ENCODE data around the gene KHDC4.
A peak's percentile ranks its signal among the peaks of the same experiment; 100 is the strongest.
"Not testable (repeated sequence)": the region's sequence is repeated elsewhere in the genome, so short reads cannot be mapped to it uniquely, and the experiment has no call there.

KHDC4 gene

DNA sequence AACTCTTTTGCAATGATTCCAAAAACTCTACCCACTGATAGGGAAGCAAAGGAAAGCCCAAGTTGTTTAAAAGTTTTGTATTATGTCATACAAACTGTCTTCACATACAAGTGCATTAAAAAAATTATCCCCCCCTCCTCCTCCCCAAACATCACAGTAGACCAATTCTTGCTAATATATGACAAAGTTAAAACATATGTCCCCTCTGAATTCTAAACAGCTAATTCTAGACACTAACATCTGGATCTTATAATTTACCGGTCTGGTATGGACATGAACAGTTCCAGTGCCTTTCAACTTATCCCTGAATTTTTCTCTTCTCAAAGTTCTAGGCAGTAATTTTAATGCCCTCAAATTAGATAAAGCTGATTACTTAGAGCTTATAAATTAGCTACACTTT, 36.5 kb downstream of the KHDC4 start:
- DNase-seq = no peak

DNA sequence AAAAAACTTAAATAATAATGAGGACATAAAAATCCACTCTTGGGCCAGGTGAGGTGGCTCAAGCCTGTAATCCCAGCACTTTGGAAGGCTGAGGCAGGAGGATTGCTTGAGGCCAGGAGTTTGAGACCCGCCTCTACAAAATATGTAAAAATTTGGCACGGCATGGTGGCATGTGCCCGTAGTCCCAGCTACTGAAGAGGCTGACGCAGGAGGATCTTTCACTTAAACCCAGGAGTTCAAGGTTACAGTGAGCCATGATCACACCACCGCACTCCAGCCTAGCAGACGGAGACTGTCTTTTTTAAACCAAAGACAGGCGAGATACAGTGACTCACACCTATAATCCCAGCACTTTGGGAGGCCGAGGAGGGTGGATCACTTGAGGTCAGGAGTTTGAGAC, 37.7 kb downstream of the KHDC4 start:
- not testable (repeated sequence) for DNase-seq

DNA sequence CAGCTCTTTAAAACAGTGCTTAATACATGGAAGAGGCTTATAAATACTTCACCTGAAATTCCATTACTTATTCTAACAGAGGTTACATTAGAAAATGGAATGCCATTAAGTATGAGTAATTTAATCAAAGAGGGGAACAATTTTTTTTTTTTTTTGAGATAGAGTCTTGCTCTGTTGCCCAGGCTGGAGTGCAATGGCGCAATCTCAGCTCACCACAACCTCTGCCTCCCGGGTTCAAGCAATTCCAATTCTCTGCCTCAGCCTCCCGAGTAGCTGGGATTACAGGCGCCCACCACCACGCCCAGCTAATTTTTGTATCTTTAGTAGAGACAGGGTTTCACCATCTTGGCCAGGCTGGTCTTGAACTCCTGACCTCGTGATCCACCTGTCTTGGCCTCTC, 38.6 kb downstream of the KHDC4 start:
- DNase-seq = not testable (repeated sequence)

DNA sequence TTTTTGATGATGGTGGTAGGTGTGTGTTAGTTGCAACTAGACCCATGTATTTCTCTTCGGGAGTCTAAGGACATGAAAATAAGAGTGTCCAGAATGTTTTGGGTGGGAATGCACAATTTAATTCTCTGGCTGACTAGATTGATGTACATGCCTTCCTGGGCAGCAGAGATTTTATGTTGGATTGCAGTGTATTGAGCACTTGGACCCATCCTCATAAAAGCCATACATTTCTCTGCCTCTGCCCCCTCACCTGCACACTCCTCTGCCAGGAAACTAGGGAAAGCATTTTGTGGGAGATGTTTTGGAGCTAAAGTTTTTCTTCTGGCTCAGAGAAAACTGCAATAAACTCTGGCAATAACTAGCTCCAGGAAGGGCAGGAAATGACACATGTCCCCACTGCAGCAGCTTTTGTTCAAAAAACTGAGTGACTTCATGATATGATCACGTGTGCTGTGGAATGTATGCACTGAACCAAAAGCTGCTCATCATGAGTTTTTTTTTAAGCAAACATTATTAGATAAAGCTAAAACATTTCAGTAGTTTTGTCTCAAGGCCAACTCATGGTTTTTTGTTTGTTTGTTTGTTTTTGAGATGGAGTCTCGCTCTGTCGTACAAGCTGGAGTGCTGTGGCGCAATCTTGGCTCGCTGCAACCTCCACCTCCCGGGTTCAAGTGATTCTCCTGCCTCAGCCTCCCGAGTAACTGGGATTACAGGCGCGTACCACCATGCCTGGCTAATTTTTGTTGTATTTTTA, 40.6 kb downstream of the KHDC4 start:
- peak; percentile 40 for DNase-seq

DNA sequence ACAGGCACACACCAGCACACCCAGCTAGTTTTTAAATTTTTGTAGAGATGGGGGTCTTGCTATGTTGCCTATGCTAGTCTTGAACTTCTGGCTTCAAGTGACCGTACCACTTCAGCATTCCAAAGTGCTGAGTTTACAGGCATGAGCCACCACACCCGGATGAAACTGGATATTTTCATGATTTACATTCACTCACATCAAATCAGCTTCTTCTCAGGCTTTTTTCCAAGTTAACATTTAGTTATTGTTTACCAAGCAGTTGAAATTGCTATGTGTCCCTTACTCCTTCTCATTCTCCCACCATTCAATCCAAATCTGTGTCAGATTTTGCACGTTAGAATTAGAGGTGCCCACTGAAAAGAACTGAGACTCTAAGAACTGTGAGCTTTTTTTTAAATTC, 41.4 kb downstream of the KHDC4 start:
- peak; percentile 57 for DNase-seq

DNA sequence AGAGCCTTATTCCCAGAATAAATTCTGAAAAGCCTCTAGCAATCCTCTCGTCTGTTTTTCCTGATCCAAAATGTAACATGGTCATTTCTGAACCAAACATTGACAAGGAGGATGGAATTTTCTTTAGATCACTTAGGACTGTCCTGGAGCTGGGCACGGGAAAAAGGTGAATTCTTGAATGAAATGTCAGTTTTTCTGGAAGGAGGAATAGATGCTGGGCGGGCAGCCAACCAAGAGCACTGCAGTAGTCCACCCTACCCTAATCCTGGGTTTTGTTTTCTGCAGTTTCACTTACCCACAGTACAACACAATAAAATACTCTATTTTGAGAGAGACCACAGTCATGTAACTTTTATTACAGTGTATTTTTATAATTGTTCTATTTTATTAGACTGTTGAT, 44.0 kb downstream of the KHDC4 start:
- no peak for DNase-seq

DNA sequence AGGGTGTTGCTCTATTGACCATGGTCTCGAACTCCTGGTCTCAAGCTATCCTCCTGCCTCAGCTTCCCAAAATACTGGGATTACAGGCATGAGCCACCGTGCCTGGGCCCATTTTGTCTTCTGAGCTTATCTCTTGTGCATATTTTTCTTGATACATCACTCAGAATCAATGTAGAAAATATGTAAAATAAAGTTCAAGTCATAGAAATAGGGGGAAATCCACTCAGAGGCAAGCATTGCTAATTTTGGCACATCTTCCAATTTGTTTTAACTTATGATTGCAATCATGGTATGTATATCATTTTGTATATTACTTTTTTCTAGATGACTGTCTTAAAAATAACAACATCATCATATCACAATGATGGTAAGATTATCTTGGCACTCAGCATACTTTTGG, 44.6 kb downstream of the KHDC4 start:
- DNase-seq = no peak

DNA sequence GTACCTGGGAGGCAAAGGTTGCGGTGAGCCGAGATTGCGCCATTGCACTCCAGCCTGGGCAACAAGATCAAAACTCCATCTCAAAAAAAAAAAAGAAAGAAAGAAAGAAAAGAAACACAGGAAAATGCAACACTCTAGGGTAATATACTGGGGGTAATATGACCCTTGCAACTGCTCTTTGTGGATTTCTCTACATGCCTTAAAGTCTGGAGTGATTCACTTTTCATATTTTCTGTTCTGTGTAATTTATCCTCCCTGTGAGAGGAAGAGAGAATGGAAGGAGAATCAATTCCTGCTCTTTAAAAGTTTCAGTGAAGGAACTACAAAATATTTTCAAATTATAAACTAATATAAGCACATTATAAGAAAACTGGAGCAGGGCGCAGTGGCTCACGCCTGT, 45.7 kb downstream of the KHDC4 start:
- no peak for DNase-seq

DNA sequence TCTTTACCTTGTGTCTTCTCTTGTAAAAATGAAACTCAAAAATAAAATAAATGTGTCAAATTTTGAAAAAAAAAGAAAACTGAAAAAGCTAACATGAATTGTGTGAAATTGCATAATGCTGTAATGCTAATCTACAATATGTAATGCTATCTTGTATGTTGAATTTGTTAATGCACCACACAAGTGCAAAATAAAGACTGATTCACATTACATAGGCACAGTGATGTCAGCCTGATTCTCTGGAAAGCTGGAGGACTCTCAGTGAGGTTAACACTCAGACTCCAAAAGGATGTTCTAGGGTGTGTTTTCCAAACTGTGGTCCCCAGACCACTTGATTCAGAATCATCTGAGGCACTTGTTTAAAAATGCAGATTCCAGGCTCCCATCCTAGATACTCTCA, 49.2 kb downstream of the KHDC4 start:
- DNase-seq = no peak

DNA sequence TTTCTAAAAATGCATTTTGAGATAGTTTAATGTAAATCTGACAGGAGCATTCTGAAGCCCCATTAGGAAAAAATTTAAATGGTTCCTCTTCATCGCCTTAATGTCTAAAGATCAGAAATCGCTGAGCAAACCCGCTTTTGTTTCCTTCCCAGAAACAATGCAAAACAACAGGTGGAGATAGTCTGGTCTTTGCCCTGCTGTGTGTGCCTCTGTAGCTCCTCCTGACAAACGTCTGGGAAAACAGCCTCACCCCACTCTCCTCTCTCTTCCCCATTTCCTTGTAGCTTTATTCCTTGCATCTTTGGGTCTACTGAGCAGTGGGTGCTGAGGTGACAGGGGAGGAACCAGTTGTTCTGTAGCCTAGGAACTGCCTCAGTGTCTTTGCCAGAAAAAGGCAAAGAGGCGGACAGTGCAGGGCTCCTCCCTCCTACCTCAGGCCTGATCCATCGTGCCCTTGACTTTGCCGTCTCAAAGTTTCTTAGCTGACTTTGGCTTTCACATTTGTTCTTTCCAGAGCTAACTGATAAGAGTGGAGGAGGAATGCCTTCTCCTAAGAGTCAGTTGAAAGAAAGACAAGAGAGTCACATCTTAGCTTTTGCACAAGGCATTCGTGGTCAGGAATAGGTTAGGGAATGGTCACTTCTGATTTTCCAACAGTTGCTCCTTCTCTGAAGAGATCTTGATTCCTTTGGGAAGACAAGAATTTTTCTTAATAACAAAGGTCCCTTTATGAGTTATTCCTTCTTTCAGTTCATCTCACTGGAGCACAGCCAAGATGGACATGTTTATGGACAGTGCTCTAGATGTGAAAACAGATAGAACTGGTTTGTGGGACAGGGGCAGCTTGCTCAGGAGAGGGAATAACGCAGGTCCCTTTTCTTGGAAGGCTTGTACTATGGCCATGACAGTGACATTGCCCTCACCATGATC, 49.9 kb downstream of the KHDC4 start:
- DNase-seq = no peak

DNA sequence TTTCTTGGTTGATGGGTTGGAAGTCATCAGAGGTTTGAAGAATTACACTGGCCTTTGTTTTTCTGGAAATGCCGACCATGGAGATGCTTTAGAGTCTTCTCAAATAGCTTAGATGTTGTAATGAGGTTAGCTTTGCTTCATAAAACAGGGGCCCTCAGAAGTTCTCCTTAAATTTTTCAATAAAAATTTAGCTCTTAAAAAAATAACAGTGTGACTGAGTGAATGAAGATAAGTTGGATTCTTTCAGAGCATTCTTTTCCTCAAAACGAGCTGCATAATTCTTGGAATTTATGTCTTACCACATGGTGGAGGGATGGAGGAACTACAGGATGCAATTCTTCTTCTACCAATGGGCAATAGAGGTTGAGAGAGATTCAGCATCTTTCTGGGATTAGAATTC, 51.4 kb downstream of the KHDC4 start:
- no peak for DNase-seq

DNA sequence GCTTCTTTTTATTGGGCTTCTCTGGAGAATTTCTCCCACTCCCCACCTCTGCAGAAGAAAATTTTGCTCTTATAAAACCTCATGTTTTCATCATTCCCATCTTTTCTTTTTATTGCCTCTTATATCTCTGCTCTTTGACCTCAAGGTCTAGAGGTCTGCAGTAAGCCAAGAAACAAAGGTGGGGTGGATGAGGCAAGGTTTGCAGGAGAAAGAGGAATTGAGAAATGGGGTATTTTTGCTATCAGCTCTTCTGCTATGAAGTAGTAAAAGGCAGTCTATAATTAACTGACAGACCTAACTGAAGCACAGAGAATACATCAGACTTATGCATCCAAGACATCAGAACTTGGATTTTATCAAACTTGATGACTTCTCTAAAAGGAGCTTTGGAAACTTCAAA, 52.0 kb downstream of the KHDC4 start:
- no peak for DNase-seq

DNA sequence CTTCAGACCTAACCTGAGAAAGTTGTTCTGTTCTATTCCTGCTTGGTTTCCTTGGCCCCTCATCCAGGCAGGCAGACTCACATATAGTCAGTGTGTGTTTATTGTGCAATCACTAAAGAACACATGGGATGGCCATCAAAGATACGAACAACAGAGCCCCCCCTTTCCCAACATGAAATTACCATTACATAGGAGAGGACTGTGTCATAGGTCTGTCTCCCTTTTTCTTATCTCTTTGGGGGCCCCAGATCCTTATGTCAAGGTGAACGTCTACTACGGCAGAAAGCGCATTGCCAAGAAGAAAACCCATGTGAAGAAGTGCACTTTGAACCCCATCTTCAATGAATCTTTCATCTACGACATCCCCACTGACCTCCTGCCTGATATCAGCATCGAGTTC, 53.3 kb downstream of the KHDC4 start:
- no peak for DNase-seq

DNA sequence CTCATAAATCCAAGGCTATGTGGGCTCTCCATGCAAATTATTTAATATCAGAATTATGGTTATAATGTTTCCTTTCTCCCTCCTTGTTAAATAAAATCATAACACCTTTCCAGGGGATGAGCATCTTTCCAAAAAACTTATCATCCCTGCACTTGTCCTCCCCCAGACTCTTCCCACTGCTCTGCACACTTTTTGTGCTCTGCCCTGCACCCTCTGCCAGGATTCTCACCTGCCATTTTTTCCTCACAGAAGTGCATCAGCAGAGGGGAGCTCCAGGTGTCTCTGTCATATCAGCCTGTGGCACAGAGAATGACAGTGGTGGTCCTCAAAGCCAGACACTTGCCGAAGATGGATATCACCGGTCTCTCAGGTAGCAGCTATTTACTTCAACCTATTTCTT, 54.0 kb downstream of the KHDC4 start:
- DNase-seq = no peak

DNA sequence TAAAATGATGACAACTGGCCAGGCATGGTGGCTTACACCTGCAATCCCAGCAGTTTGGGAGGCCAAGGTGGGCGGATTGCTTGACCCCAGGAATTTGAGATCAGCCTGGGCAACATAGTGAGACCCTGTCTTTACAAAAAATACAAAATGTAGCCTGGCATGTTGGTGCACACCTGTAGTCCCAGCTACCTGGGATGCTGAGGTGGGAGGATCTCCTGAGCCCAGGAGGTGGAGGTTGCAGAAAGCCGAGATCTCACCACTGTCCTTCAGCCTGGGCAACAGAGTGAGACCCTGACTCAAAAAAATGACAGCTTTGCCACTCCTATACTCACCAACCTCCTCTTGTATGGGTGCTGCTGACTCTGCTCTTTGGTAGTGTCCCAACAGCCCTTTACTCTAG, 56.3 kb downstream of the KHDC4 start:
- no peak for DNase-seq

DNA sequence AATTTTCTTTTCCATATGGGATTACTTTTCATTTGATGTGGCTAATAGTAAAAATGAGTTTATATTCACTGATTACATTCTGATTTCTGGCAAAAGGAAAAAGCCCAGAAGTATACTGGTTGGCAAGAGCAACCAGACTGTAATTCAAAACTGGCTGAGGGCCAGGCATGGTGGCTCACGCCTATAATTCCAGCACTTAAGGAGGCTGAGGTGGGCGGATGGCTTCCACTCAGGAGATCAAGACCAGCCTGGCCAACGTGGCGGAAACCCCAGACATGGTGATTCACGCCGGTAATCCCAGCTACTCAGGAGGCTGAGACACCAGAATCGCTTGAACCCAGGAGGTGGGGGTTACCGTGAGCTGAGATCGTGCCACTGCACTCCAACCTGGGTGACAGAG, 60.4 kb downstream of the KHDC4 start:
- DNase-seq = no peak

DNA sequence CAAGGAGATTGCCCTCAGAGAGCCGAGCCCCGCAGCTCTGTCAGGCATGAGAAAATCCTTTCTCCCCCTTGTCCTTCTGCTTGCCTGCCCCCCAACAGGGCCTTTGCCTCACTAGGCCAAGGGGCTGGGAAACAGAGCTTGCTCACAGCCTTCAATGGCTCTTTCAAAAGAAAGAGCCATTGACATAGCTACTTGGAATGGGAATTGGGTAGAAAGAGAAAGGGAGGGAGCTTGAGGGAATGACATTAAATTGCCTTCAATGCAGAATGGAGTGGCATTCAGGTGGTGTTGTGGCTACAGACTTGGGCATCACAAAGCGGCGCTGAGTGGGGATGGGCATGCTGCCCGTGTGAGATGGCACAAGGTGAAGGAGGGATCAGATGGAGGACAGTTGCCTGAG, 61.7 kb downstream of the KHDC4 start:
- no peak for DNase-seq

DNA sequence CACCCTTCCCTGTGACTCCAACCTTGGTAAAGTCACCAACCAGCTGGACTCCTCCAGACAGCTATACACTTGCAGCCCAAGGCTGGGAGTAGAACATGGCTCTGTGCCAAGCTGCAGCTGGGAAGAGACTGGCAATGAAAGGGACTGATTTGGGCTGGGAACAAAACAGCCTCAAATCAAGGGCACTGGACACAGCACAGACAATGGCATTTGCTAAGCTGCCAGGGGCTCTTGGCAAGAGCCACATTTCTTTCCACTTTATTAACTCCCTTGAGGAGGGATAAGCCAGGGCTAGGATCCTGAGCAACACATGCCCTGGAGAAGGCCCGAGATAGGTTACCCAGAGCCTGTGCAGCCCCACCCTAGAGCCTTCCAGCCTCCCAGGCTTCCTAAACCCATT, 62.8 kb downstream of the KHDC4 start:
- DNase-seq = no peak

DNA sequence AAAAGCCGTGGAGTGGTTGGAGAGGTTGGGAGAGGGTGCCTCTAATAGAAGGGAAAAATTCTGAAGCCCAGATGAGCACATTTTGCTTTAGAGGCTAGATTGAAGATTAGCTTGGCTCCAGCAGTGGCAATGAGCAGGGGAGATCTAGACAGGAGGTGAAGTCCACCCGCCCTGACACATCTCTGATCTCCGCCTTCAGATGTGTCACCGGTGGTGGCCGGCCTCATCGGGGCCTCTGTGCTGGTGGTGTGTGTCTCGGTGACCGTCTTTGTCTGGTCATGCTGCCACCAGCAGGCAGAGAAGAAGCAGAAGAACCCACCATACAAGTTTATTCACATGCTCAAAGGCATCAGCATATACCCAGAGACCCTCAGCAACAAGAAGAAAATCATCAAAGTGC, 66.4 kb downstream of the KHDC4 start:
- no peak for DNase-seq

DNA sequence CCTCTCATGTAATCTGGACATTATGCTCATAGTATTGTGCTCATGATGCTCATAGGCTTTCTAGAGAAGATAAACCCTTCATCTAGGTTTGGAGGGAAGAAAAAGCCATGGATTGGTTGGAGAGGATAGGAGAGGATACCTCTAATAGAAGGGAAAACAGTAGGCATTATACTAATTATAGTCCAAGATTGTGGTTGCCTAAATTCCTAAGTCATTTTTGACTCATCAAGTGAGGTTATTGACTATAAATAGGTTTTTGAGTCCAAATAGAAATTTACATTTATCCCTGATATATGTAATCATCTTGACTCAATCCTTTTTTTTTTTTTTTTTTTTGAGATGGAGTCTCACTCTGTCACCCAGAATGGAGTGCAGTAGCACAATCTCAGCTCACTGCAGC, 69.8 kb downstream of the KHDC4 start:
- DNase-seq = no peak
